Activated CD4-positive, alpha-beta T cell treated with anti-CD3 and anti-CD28 coated beads for 4 hours (primary cell): ENCODE results near the gene PRKCG.
"Not testable (repeated sequence)": the region's sequence is repeated elsewhere in the genome, so short reads cannot be mapped to it uniquely, and the experiment has no call there.

Experiments
- DNase-seq, 2 donors: peaks; one replicate each; pipeline ENCODE4 v3.0.0-alpha.2; 2020

The PRKCG gene

GRCh38 chr19:53881482-53882390 lies at the start of gene PRKCG:
PRKCG (plus strand) TSS chr19:53882197; CDS start chr19:53882495, 298 bp downstream.
- DNase-seq = peak; percentile 51 to 53

DNA sequence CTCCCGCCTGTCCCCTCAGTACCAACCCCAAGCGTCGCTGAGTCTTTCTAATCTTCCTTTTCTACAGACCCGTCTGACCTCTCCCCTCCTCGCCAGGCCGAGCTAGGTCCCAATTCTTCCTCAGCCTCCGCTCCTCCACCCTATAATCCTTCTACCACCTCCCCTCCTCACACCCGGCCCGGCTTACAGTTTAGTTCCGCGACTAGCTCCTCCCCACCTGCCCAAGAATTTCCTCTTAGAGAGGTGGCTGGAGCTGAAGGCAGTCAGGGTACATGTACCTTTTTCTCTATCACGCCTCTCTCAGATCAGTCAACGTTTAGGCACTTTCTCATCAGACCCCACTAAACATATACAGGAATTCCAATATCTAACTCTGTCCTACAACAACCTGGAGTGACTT lies 49.1 kb upstream of the PRKCG start:
- DNase-seq = not testable (repeated sequence)

DNA sequence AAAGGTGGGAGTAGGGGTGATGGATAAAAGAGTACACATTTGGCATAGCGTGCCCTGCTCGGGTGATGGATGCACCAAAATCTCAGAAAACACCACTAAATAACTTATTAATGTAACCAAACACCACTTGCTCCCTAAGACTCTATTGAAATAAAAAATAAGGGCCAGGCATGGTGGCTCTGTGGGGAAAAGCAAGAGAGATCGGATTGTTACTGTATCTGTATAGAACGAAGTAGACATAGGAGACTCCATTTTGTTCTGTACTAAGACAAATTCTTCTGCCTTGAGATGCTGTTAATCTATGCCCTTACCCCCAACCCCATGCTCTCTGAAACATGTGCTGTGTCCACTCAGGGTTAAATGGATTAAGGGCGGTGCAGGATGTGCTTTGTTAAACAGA lies 43.6 kb upstream of the PRKCG start:
- not testable (repeated sequence) for DNase-seq

DNA sequence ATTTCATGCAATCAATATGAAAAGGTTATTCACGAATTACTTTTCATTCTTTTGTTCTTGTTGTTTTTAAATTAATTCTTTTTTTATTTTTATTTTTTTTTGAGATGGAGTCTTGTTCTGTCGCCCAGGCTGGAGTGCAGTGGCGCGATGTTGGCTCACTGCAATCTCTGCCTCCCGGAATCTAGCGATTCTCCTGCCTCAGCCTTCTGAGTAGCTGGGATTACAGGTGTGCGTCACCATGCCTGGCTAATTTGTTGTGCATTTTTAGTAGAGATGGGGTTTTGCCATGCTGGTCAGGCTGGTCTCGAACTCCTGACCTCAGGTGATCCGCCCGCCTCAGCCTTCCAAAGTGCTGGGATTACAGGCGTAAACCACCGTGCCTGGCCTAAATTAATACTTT lies 41.8 kb upstream of the PRKCG start:
- not testable (repeated sequence) for DNase-seq

DNA sequence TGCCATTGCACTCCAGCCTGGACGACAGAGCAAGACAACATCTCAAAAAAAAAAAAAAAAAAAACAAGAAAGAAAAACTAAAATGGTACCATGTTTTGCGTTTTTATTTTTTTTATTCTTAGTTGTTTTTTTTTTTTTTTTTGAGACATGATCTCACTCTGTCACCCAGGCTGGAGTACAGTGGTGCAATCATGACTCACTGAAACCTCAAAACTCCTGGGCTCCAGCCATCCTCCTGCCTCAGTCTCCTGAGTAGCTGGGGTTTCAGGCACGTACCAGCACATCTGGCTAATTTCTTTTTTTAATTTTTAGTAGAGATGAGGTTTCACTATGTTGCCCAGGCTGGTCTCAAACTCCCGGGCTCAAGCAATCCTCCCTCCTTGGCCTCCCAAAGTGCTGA lies 41.1 kb upstream of the PRKCG start:
- DNase-seq = not testable (repeated sequence)

- DNase-seq = no peak
These were observed 37.1 kb upstream of the PRKCG start for GRCh38 chr19:53844849-53845246.

- DNase-seq = no peak
These were observed 34.4 kb upstream of the PRKCG start for GRCh38 chr19:53847555-53847954.

GRCh38 chr19:53849237-53849676 lies 32.7 kb upstream of the PRKCG start:
- DNase-seq = no peak

GRCh38 chr19:53853707-53854106 lies 28.3 kb upstream of the PRKCG start:
- DNase-seq = no peak

DNA sequence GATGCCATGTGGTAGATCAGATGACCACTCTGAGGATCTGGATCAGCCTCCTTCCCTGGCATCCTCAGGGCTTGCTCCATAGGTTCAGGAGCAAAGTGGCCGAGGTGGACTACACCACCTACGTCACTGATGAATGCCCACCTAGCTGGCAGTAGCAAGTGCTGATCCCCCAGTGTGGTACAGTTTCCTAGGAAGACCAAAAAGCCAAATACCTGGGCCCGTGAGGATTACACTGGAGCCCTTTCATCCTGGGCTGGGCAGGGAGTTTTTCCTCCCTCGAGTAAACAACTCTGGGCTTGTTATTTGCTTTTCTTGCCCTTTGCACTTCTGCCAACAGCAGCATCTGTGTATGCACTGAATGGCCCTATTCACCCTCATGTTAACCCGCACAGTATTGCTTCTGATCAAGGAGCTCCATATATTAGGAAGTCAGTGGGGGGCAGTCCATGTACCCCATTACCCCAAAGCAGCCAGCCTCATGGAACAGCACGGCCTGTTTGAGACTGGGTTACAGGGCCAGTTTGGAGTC lies 17.6 kb upstream of the PRKCG start:
- no peak for DNase-seq

GRCh38 chr19:53865523-53865917 lies 16.5 kb upstream of the PRKCG start:
- no peak for DNase-seq

- peak in 1 of 2 donors; percentile 53 for DNase-seq
These were observed 15.8 kb upstream of the PRKCG start for GRCh38 chr19:53865918-53866864.

DNA sequence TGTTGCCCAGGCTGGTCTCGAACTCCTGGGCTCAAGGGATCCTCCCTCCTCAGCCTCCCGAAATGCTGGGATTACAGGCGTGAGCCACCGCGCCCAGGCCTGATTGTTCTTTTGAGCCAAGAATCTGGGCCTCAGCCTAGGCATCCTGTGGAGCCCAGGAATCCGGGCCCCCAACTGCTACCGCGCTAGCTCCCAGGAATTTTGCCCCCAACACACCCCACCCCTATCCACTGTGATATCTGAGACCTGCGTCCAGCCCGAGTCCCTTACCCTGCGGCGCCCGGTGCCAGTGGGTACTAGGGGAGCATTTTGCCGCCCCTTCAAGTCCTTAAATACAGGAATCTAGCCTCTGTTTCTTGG lies 15.2 kb upstream of the PRKCG start:
- no peak for DNase-seq

DNA sequence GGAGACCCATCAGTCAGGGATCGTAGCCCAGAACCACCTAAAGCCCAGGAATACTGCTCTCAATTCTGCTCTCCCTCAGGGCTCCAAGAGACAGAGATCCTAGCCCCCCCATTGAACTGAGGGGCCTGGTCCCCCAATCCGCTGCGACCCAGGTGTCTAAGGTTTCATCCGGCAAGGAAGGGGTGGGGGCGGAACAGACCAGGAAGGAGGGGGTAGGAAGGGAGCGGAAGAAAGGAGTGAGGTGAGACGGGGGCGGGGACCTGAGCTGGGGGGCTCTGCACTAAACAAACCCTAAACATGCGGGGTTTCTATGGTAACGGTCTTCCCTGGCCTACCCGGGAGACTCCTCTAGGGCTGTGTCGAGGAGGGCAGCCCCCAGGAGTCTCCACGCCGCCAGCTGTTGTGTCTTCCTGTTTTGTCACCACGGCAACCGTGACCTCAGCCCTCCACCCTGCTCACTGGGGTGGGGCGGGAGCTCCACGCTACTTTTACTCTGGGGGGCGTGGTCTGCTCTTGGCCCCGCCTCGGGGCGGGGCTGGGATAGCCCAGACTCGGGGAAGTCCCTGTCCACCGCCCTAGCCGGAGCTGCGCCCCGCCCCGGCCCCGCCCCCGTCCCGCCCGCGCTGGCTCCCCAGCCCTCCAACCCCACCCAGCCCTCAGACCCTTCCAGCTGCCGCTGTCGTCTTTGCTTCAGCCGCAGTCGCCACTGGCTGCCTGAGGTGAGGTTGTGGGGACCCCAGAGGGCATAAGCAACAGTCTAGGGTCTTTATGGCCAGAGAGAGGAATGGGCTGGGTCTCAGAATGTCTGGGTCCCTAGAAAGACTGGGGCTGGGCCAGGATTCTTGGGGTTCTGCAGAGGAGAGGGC lies 14.5 kb upstream of the PRKCG start, which contains the start of gene MYADM:
Gene MYADM (plus strand): TSS at position 659 of the 866 bp plus-strand sequence. CDS start 5,647 bp downstream, outside the sequence.
- DNase-seq = peak; percentile 96 to 100

DNA sequence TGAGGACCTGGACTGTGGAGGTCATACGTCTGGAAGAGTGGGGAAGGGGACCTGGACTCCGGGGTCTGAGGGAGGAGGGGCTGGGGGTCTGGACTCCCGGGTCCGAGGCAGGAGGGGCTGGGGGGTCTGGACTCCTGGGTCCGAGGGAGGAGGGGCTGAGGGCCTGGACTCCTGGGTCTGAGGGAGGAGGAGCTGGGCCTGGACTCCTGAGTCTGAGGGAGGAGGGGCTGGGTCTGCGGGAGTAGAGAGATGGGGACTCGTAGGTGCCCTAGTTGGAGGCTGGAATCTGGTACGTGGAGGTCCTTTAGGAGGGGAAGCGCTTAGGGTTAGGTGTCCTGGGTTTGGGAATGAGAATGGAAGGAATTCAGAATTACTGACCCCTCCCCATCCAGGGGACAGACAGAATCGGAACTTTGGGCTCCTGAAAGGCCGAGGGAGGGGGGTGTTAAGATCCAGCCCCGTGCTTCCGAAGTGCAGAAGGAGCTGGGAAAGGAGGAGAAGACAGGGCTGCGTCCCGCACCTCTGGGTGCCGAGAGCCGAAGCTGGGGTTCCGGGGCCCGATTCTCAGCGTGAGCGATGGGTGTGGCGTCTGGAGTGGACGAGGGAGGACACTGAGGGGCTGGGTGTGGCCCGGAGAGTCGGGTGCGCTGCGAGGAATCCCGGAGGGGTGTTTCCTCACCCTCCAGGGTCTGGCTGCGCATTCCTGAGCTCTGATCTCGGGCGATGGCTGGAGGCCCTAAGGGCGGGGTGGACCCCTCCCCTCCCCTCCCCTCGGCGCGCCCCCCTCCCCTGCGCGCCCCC lies 13.7 kb upstream of the PRKCG start:
- DNase-seq = peak in 1 of 2 donors; percentile 37

DNA sequence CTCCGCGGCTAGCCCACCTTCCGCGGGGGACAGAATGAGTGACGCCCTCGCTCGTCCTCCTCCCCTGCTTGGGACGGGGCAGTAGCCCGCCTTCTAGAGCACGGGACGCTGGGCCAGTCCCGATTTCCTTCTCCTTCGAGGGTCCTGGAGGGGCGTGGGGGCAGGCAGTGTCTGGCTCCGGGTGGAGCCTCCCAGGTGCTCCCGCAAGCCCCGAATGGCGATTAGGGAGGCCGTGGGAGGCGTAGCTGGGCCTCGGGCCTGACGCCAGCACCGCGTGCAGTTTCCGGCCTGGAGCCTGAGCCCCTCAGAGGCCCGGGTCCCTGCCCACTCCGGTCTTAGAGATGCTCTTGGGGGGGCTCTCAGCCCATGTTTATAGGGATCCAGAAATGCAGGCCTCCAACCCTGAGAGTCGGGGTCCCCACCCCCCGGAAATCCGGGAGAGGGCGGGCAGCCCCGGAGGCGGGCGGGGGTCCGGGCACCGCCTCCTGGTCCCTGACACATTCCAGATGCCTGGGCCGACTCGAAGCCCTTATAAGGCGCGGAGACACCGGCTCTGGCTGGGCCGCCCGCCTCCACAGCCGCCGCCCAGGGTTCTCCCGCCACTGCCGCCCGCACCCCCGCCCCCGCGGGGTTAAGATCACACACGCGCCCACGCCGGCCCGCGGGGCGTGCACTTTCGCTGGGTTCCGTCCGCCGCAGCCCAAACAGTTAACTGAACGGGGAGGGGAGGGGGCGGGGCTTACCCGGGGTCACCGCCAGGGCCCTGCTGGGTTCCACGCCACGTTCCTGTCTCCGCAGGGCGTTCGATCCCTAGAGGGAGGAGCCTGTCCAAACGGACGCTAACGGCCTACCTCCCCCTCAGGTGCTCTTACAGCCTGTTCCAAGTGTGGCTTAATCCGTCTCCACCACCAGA lies 12.8 kb upstream of the PRKCG start:
- peak; percentile 80 to 87 for DNase-seq

DNA sequence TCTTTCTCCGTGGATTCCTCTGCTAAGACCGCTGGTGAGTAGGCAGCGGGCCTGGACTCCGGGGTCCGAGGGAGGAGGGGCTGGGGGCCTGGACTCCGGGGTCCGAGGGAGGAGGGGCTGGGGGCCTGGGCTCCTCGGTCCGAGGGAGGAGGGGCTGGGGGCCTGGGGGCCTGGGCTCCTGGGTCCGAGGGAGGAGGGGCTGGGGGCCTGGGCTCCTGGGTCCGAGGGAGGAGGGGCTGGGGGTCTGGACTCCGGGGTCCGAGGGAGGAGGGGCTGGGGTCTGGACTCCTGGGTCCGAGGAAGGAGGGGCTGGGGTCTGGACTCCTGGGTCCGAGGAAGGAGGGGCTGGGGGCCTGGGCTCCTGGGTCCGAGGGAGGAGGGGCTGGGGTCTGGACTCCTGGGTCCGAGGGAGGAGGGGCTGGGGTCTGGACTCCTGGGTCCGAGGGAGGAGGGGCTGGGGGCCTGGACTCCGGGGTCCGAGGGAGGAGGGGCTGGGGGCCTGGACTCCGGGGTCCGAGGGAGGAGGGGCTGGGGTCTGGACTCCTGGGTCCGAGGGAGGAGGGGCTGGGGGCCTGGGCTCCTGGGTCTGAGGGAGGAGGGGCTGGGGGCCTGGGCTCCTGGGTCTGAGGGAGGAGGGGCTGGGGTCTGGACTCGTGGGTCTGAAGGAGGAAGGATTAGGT lies 12.1 kb upstream of the PRKCG start:
- DNase-seq = not testable (repeated sequence)

GRCh38 chr19:53870485-53870844 lies 11.5 kb upstream of the PRKCG start:
- no peak for DNase-seq

GRCh38 chr19:53871454-53871853 lies 10.5 kb upstream of the PRKCG start:
- DNase-seq = no peak

GRCh38 chr19:53872762-53873161 lies 9.2 kb upstream of the PRKCG start:
- DNase-seq = no peak
